Calu3 (cell line): ENCODE results near the gene SMCP. TPM values are rescaled to one million over a fixed set of nuclear protein-coding genes. Genes with fewer than 3 reads are reported as not detected.

Experiments used
- BruUV-seq: library from RNA; stranded (reverse); fragments of 400-500 nt; replicated peaks from 2 replicates; lab custom pipeline; 2021; lab: Mats Ljungman, UMichigan
- CTCF ChIA-PET: fragments of 300-600 bp; sonication (Branson Sonifier 250); formaldehyde crosslinking; loops from one replicate; lab custom pipeline; 2022; ENCODE audit warnings: antibody characterized with exemption; lab: Charles Lee
- DNase-seq: peaks from one replicate; pipeline ENCODE4 v3.0.0; 2022
- H3K27ac Mint-ChIP-seq: one replicate; pipeline ENCODE4 v1.8.0; 2022; ENCODE audit warnings: mixed read lengths; ENCODE audit not compliant: unreplicated experiment
- H3K27me3 Mint-ChIP-seq: one replicate; pipeline ENCODE4 v1.8.0; 2022; ENCODE audit warnings: mixed read lengths; ENCODE audit not compliant: unreplicated experiment
- H3K36me3 Mint-ChIP-seq: one replicate; pipeline ENCODE4 v1.8.0; 2022; ENCODE audit warnings: mild to moderate bottlenecking, moderate library complexity, mixed read lengths; ENCODE audit not compliant: insufficient read depth, unreplicated experiment
- H3K4me1 Mint-ChIP-seq: one replicate; pipeline ENCODE4 v1.8.0; 2022; ENCODE audit warnings: mild to moderate bottlenecking, low read depth, mixed read lengths; ENCODE audit not compliant: unreplicated experiment
- H3K4me3 Mint-ChIP-seq: one replicate; pipeline ENCODE4 v1.8.0; 2022; ENCODE audit warnings: mild to moderate bottlenecking, low read depth, moderate library complexity, mixed read lengths; ENCODE audit not compliant: unreplicated experiment
- H3K9me3 Mint-ChIP-seq: one replicate; pipeline ENCODE4 v1.8.0; 2022; ENCODE audit warnings: low read depth, mixed read lengths; ENCODE audit not compliant: unreplicated experiment
- CTCF ChIP-seq: fragments of 200-600 bp; IDR thresholded peaks from one replicate; pipeline ENCODE4 v1.8.0; 2022; ENCODE audit warnings: antibody characterized with exemption; ENCODE audit not compliant: unreplicated experiment
- intact Hi-C: fragments of 100-400 bp; cut with micrococcal nuclease; formaldehyde crosslinking; loops from one replicate; pipeline ENCODE4 v1.10.0; 2022; ENCODE audit not compliant: unreplicated experiment
- total RNA-seq: library from RNA; stranded (reverse); gene quantifications from 2 replicates; pipeline ENCODE4 v1.2.3, GENCODE V29; 2022

Gene SMCP
- total RNA-seq, 1 experiment from 2014 or later: not detected

- H3K4me3 Mint-ChIP-seq: no peak overlapping the region
- no TSS peak for BruUV-seq
- intact Hi-C loops: no loop called here
- H3K27me3 Mint-ChIP-seq: peaks cover 54% of the 10 kb centered on the region
- no peak for DNase-seq
- H3K9me3 Mint-ChIP-seq: no peaks in the 10 kb centered on the region
- no peak overlapping the region for H3K27ac Mint-ChIP-seq
- H3K36me3 Mint-ChIP-seq: no peaks in the 10 kb centered on the region
- CTCF ChIA-PET: interaction anchor here (1.5 kb wide), 1 partner anchor 294 kb away, joined by 5 read pairs; no protein-coding TSS in a partner anchor
- no peak for TF ChIP-seq CTCF
- H3K4me1 Mint-ChIP-seq: peaks cover 5% of the 10 kb centered on the region
Observed at GRCh38 chr1:152899027-152899426, 20.9 kb downstream of the SMCP start.

- intact Hi-C loops: no loop called here
- CTCF ChIA-PET: no interaction called here
- no peak overlapping the region for H3K4me3 Mint-ChIP-seq
- H3K4me1 Mint-ChIP-seq: peaks cover 8% of the 10 kb centered on the region
- H3K27ac Mint-ChIP-seq: no peak overlapping the region
- TF ChIP-seq CTCF: no peak
- DNase-seq: no peak
- no TSS peak for BruUV-seq
- no peaks in the 10 kb centered on the region for H3K36me3 Mint-ChIP-seq
- peaks cover 54% of the 10 kb centered on the region for H3K27me3 Mint-ChIP-seq
- H3K9me3 Mint-ChIP-seq: no peaks in the 10 kb centered on the region
Observed at GRCh38 chr1:152899883-152900282, 21.8 kb downstream of the SMCP start.

DNA sequence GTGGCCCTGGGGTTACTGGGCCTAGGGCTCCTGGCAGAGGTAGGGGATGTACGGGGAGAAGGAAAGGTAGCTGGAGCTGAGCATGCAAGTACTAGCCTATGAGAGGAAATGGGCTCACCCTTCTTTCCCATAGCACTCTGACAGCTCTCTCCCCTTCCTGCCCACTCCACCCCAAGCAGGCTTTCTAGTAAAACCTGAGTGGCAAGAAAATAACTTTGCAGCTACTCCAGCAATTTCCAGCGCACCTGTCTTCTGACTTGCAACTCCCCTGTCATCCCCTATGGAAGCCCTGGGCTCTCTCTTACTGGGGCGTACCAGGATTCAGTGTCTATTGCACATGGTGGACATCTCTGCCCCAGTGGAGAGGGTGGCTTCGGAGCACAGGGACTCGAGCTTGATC is 23.5 kb downstream of the SMCP start:
- intact Hi-C loops: no loop called here
- peaks cover 25% of the 10 kb centered on the region for H3K4me1 Mint-ChIP-seq
- H3K36me3 Mint-ChIP-seq: no peaks in the 10 kb centered on the region
- BruUV-seq: no TSS peak
- no peak for TF ChIP-seq CTCF
- no peak overlapping the region for H3K27ac Mint-ChIP-seq
- peaks cover 39% of the 10 kb centered on the region for H3K27me3 Mint-ChIP-seq
- no peak for DNase-seq
- H3K9me3 Mint-ChIP-seq: no peaks in the 10 kb centered on the region
- CTCF ChIA-PET: no interaction called here
- H3K4me3 Mint-ChIP-seq: no peak overlapping the region

- Mint-ChIP-seq H3K27me3 (peaks cover 29% of the 10 kb centered on the region), H3K9me3 (no peaks in the 10 kb centered on the region), H3K27ac (no peak overlapping the region), H3K36me3 (no peaks in the 10 kb centered on the region), H3K4me3 (no peak overlapping the region), H3K4me1 (peaks cover 35% of the 10 kb centered on the region)
- CTCF ChIA-PET: no interaction called here
- DNase-seq: no peak
- TF ChIP-seq CTCF: no peak
- intact Hi-C loops: no loop called here
- BruUV-seq: no TSS peak
Observed at GRCh38 chr1:152902636-152903035, 24.5 kb downstream of the SMCP start.
